ENCODE data around the gene TANC1. TPM values are rescaled to one million over a fixed set of nuclear protein-coding genes. Genes with fewer than 3 reads are reported as not detected.
"Not testable (repeated sequence)": the region's sequence is repeated elsewhere in the genome, so short reads cannot be mapped to it uniquely, and the experiment has no call there.

Gene TANC1
- total RNA-seq, 1 experiment from 2014 or later = not detected

GRCh38 chr2:159096302-159096855, 127.9 kb downstream of the TANC1 start:
- H3K4me2 ChIP-seq (ENCODE audit: low read depth, low read length, poor library complexity, severe bottlenecking); H3K4me1 ChIP-seq (ENCODE audit: low read length); H3K36me3 ChIP-seq (ENCODE audit: insufficient read depth, low read length); H2AFZ ChIP-seq (ENCODE audit: low read length); H3K9me2 ChIP-seq (replicated peaks; ENCODE audit: insufficient read depth, low read length); H4K20me1 ChIP-seq (ENCODE audit: insufficient read depth, low read depth, low read length); H3K27me3 ChIP-seq (ENCODE audit: low read length); DNase-seq; H3K9ac ChIP-seq (ENCODE audit: low read length); H3K9me3 ChIP-seq (ENCODE audit: low read length); H3K79me2 ChIP-seq (ENCODE audit: low read length); H3K4me3 ChIP-seq (ENCODE audit: low read length); H3K27ac ChIP-seq (ENCODE audit: low read length): not testable (repeated sequence)

GRCh38 chr2:159096901-159097300, 128.5 kb downstream of the TANC1 start:
- Histone ChIP-seq H2AFZ (ENCODE audit: low read length) (no peak overlapping the region), H3K27ac (ENCODE audit: low read length) (no peak overlapping the region), H3K79me2 (ENCODE audit: low read length) (no peaks in the 10 kb centered on the region), H3K4me1 (ENCODE audit: low read length) (no peaks in the 10 kb centered on the region), H3K4me2 (ENCODE audit: low read depth, low read length, poor library complexity, severe bottlenecking) (no peak overlapping the region), H4K20me1 (ENCODE audit: insufficient read depth, low read depth, low read length) (no peaks in the 10 kb centered on the region), H3K9me3 (ENCODE audit: low read length) (no peaks in the 10 kb centered on the region), H3K9ac (ENCODE audit: low read length) (no peak overlapping the region), H3K4me3 (ENCODE audit: low read length) (no peak overlapping the region), H3K9me2 (replicated peaks; ENCODE audit: insufficient read depth, low read length) (no peaks in the 10 kb centered on the region), H3K27me3 (ENCODE audit: low read length) (no peaks in the 10 kb centered on the region), H3K36me3 (ENCODE audit: insufficient read depth, low read length) (no peaks in the 10 kb centered on the region)
- DNase-seq = no peak

- Histone ChIP-seq H3K79me2 (ENCODE audit: low read length) (no peaks in the 10 kb centered on the region), H3K36me3 (ENCODE audit: insufficient read depth, low read length) (no peaks in the 10 kb centered on the region), H3K9me2 (replicated peaks; ENCODE audit: insufficient read depth, low read length) (no peaks in the 10 kb centered on the region)
These were observed 129.9 kb downstream of the TANC1 start for GRCh38 chr2:159098361-159098760.

GRCh38 chr2:159098921-159099411, 130.5 kb downstream of the TANC1 start:
- DNase-seq = no peak
- H3K4me2 ChIP-seq (ENCODE audit: low read depth, low read length, poor library complexity, severe bottlenecking) = no peak overlapping the region
- no peak overlapping the region for H2AFZ ChIP-seq (ENCODE audit: low read length)
- no peak overlapping the region for H3K4me3 ChIP-seq (ENCODE audit: low read length)
- no peaks in the 10 kb centered on the region for H3K9me3 ChIP-seq (ENCODE audit: low read length)
- no peak overlapping the region for H3K9ac ChIP-seq (ENCODE audit: low read length)
- no peaks in the 10 kb centered on the region for H3K9me2 ChIP-seq (replicated peaks; ENCODE audit: insufficient read depth, low read length)
- no peaks in the 10 kb centered on the region for H3K79me2 ChIP-seq (ENCODE audit: low read length)
- no peaks in the 10 kb centered on the region for H3K27me3 ChIP-seq (ENCODE audit: low read length)
- H4K20me1 ChIP-seq (ENCODE audit: insufficient read depth, low read depth, low read length) = no peaks in the 10 kb centered on the region
- no peaks in the 10 kb centered on the region for H3K4me1 ChIP-seq (ENCODE audit: low read length)
- no peak overlapping the region for H3K27ac ChIP-seq (ENCODE audit: low read length)
- no peaks in the 10 kb centered on the region for H3K36me3 ChIP-seq (ENCODE audit: insufficient read depth, low read length)

More at GRCh38 chr2:159098361-159098760, 129.9 kb downstream of the TANC1 start:
- Histone ChIP-seq H2AFZ (ENCODE audit: low read length) (no peak overlapping the region), H3K4me2 (ENCODE audit: low read depth, low read length, poor library complexity, severe bottlenecking) (no peak overlapping the region), H3K9ac (ENCODE audit: low read length) (no peak overlapping the region), H3K4me3 (ENCODE audit: low read length) (no peak overlapping the region), H3K27ac (ENCODE audit: low read length) (no peak overlapping the region), H3K9me3 (ENCODE audit: low read length) (no peaks in the 10 kb centered on the region), H4K20me1 (ENCODE audit: insufficient read depth, low read depth, low read length) (no peaks in the 10 kb centered on the region), H3K27me3 (ENCODE audit: low read length) (no peaks in the 10 kb centered on the region), H3K4me1 (ENCODE audit: low read length) (no peaks in the 10 kb centered on the region)
- no peak for DNase-seq

- Histone ChIP-seq H3K9me2 (replicated peaks; ENCODE audit: insufficient read depth, low read length) (no peaks in the 10 kb centered on the region), H4K20me1 (ENCODE audit: insufficient read depth, low read depth, low read length) (no peaks in the 10 kb centered on the region), H3K9ac (ENCODE audit: low read length) (no peak overlapping the region), H3K36me3 (ENCODE audit: insufficient read depth, low read length) (no peaks in the 10 kb centered on the region), H3K4me3 (ENCODE audit: low read length) (no peak overlapping the region), H3K79me2 (ENCODE audit: low read length) (no peaks in the 10 kb centered on the region), H3K4me1 (ENCODE audit: low read length) (no peaks in the 10 kb centered on the region), H2AFZ (ENCODE audit: low read length) (no peak overlapping the region), H3K4me2 (ENCODE audit: low read depth, low read length, poor library complexity, severe bottlenecking) (no peak overlapping the region), H3K27ac (ENCODE audit: low read length) (no peak overlapping the region), H3K27me3 (ENCODE audit: low read length) (no peaks in the 10 kb centered on the region), H3K9me3 (ENCODE audit: low read length) (no peaks in the 10 kb centered on the region)
- DNase-seq = no peak
These were observed 133.5 kb downstream of the TANC1 start for GRCh38 chr2:159101755-159102489.

- no peak for DNase-seq
- Histone ChIP-seq H3K36me3 (ENCODE audit: insufficient read depth, low read length) (no peaks in the 10 kb centered on the region), H3K27ac (ENCODE audit: low read length) (no peak overlapping the region), H3K9me3 (ENCODE audit: low read length) (no peaks in the 10 kb centered on the region), H3K79me2 (ENCODE audit: low read length) (no peaks in the 10 kb centered on the region), H3K27me3 (ENCODE audit: low read length) (no peaks in the 10 kb centered on the region), H2AFZ (ENCODE audit: low read length) (no peak overlapping the region), H3K4me3 (ENCODE audit: low read length) (no peak overlapping the region), H3K4me2 (ENCODE audit: low read depth, low read length, poor library complexity, severe bottlenecking) (no peak overlapping the region), H4K20me1 (ENCODE audit: insufficient read depth, low read depth, low read length) (no peaks in the 10 kb centered on the region), H3K9me2 (replicated peaks; ENCODE audit: insufficient read depth, low read length) (no peaks in the 10 kb centered on the region), H3K9ac (ENCODE audit: low read length) (no peak overlapping the region), H3K4me1 (ENCODE audit: low read length) (no peaks in the 10 kb centered on the region)
These were observed 135.0 kb downstream of the TANC1 start for GRCh38 chr2:159103411-159103810.

GRCh38 chr2:159106109-159106508, 137.7 kb downstream of the TANC1 start:
- no peaks in the 10 kb centered on the region for H3K9me2 ChIP-seq (replicated peaks; ENCODE audit: insufficient read depth, low read length)
- no peak overlapping the region for H3K4me3 ChIP-seq (ENCODE audit: low read length)
- H3K9ac ChIP-seq (ENCODE audit: low read length) = no peak overlapping the region
- no peak overlapping the region for H3K4me2 ChIP-seq (ENCODE audit: low read depth, low read length, poor library complexity, severe bottlenecking)
- H2AFZ ChIP-seq (ENCODE audit: low read length) = no peak overlapping the region
- no peak for DNase-seq
- no peaks in the 10 kb centered on the region for H4K20me1 ChIP-seq (ENCODE audit: insufficient read depth, low read depth, low read length)
- no peaks in the 10 kb centered on the region for H3K9me3 ChIP-seq (ENCODE audit: low read length)
- H3K27me3 ChIP-seq (ENCODE audit: low read length) = no peaks in the 10 kb centered on the region
- no peaks in the 10 kb centered on the region for H3K4me1 ChIP-seq (ENCODE audit: low read length)
- no peaks in the 10 kb centered on the region for H3K79me2 ChIP-seq (ENCODE audit: low read length)
- H3K27ac ChIP-seq (ENCODE audit: low read length) = no peak overlapping the region
- no peaks in the 10 kb centered on the region for H3K36me3 ChIP-seq (ENCODE audit: insufficient read depth, low read length)

GRCh38 chr2:159108181-159108893, 139.9 kb downstream of the TANC1 start:
- Histone ChIP-seq H3K9ac (ENCODE audit: low read length) (no peak overlapping the region), H3K36me3 (ENCODE audit: insufficient read depth, low read length) (no peaks in the 10 kb centered on the region)

More at GRCh38 chr2:159108181-159108893, 139.9 kb downstream of the TANC1 start:
- H3K9me2 ChIP-seq (replicated peaks; ENCODE audit: insufficient read depth, low read length) = no peaks in the 10 kb centered on the region
- no peaks in the 10 kb centered on the region for H3K9me3 ChIP-seq (ENCODE audit: low read length)
- H2AFZ ChIP-seq (ENCODE audit: low read length) = no peak overlapping the region
- H3K79me2 ChIP-seq (ENCODE audit: low read length) = no peaks in the 10 kb centered on the region
- no peaks in the 10 kb centered on the region for H3K27me3 ChIP-seq (ENCODE audit: low read length)
- no peaks in the 10 kb centered on the region for H3K4me1 ChIP-seq (ENCODE audit: low read length)
- H3K27ac ChIP-seq (ENCODE audit: low read length) = no peak overlapping the region
- DNase-seq = no peak
- no peak overlapping the region for H3K4me3 ChIP-seq (ENCODE audit: low read length)
- H3K4me2 ChIP-seq (ENCODE audit: low read depth, low read length, poor library complexity, severe bottlenecking) = no peak overlapping the region
- no peaks in the 10 kb centered on the region for H4K20me1 ChIP-seq (ENCODE audit: insufficient read depth, low read depth, low read length)
